Measurements from ENCODE around the gene OXTR. TPM values are rescaled to one million over a fixed set of nuclear protein-coding genes. Genes with fewer than 3 reads are reported as not detected.

Gene OXTR
- total RNA-seq, 1 donor from 2014 or later, result 13.5 TPM

GRCh38 chr3:8709801-8710507, 59.5 kb downstream of the OXTR start:
- Mint-ChIP-seq H3K4me1 (peaks cover 3% of the 10 kb centered on the region), H3K27me3 (ENCODE audit: low read depth) (peaks cover 13% of the 10 kb centered on the region), H3K4me3 (no peak overlapping the region), H3K9me3 (no peaks in the 10 kb centered on the region), H3K36me3 (no peaks in the 10 kb centered on the region), H3K27ac (no peak overlapping the region)
- DNase-seq (ENCODE audit: low spot score in 2 of 2, unreplicated experiment in 2 of 2), result no peak
- TF ChIP-seq, protein P1, sequence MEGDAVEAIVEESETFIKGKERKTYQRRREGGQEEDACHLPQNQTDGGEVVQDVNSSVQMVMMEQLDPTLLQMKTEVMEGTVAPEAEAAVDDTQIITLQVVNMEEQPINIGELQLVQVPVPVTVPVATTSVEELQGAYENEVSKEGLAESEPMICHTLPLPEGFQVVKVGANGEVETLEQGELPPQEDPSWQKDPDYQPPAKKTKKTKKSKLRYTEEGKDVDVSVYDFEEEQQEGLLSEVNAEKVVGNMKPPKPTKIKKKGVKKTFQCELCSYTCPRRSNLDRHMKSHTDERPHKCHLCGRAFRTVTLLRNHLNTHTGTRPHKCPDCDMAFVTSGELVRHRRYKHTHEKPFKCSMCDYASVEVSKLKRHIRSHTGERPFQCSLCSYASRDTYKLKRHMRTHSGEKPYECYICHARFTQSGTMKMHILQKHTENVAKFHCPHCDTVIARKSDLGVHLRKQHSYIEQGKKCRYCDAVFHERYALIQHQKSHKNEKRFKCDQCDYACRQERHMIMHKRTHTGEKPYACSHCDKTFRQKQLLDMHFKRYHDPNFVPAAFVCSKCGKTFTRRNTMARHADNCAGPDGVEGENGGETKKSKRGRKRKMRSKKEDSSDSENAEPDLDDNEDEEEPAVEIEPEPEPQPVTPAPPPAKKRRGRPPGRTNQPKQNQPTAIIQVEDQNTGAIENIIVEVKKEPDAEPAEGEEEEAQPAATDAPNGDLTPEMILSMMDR (IDR thresholded peaks at IDR 0.05; ENCODE audit: unreplicated experiment), result no peak

GRCh38 chr3:8709287-8709686, 60.1 kb downstream of the OXTR start:
- Mint-ChIP-seq H3K9me3 (no peaks in the 10 kb centered on the region), H3K27ac (no peak overlapping the region), H3K4me1 (peaks cover 3% of the 10 kb centered on the region), H3K4me3 (no peak overlapping the region), H3K36me3 (no peaks in the 10 kb centered on the region), H3K27me3 (ENCODE audit: low read depth) (peaks cover 13% of the 10 kb centered on the region)
- TF ChIP-seq, protein P1 (IDR thresholded peaks at IDR 0.05; ENCODE audit: unreplicated experiment), result no peak
- no peak for DNase-seq (ENCODE audit: low spot score in 2 of 2, unreplicated experiment in 2 of 2)

GRCh38 chr3:8705575-8705974, 63.8 kb downstream of the OXTR start:
- Mint-ChIP-seq H3K36me3 (no peaks in the 10 kb centered on the region), H3K4me1 (peaks cover 3% of the 10 kb centered on the region), H3K27ac (no peak overlapping the region), H3K4me3 (no peak overlapping the region), H3K9me3 (no peaks in the 10 kb centered on the region), H3K27me3 (ENCODE audit: low read depth) (peaks cover 13% of the 10 kb centered on the region)
- TF ChIP-seq, protein P1 (IDR thresholded peaks at IDR 0.05; ENCODE audit: unreplicated experiment), result no peak
- DNase-seq (ENCODE audit: low spot score in 2 of 2, unreplicated experiment in 2 of 2), result no peak

DNA sequence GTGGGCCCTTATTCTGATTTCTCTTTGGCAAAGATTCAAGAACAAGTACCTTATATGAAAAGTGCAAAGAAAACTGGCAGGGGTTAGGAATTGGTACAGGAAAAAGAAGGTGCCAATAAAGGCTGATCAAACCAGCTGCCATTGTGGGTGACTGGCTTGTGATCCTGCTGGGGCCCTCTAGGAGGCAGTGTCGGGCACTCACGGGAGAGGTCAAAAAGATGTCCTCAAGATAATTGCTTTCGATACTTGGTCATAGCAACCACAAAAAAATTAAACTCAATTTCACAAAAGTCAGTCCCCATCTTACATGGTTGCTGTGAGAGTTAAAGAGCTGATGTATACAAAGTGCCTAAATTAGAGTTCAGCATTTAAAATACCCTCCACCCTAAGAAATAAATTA, 66.9 kb downstream of the OXTR start:
- TF ChIP-seq, protein P1 (IDR thresholded peaks at IDR 0.05; ENCODE audit: unreplicated experiment), result peak; percentile 12
- no peak overlapping the region for H3K4me3 Mint-ChIP-seq
- no peak overlapping the region for H3K27ac Mint-ChIP-seq
- peaks cover 4% of the 10 kb centered on the region for H3K27me3 Mint-ChIP-seq (ENCODE audit: low read depth)
- H3K4me1 Mint-ChIP-seq, result no peaks in the 10 kb centered on the region
- H3K36me3 Mint-ChIP-seq, result no peaks in the 10 kb centered on the region
- DNase-seq (ENCODE audit: low spot score in 2 of 2, unreplicated experiment in 2 of 2), result no peak
- peaks cover 4% of the 10 kb centered on the region for H3K9me3 Mint-ChIP-seq

Other genes starting within 250 kb of the OXTR start
- 1.3 to 1.4 TPM (median 1.3 TPM) in 3 replicates for gene SSUH2, start 124.8 kb downstream of the OXTR start, total RNA-seq
- not detected in 3 replicates for gene CAV3, start 35.8 kb downstream of the OXTR start, total RNA-seq
- 22.2 to 23.6 TPM (median 23.2 TPM) in 3 replicates for gene RAD18, start 193.9 kb upstream of the OXTR start, total RNA-seq